ENCODE measurements around the gene C1orf105.
A peak's percentile ranks its signal among the peaks of the same experiment; 100 is the strongest.

C1orf105 gene

DNA sequence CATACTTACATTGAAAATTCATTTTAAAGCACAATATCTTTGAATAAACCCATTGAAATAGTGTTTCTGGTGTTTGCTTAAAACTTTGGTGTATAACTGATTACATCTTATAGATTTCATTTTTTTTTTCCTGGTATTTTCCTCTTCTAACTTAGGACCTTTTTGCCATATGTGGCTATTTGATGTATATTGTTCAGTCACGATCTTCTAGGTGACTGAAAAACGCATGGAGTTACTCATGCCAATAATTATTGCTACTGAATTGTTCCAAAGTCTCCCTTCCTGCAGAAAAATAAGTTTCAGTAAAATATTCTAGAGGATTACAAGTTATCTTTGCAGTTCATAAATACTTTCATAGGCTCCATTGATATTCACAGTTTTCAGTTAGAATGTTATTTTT is 22.9 kb upstream of the C1orf105 start:
- no peak for DNase-seq

- no peak for DNase-seq
Observed at GRCh38 chr1:172398193-172398592, 22.3 kb upstream of the C1orf105 start.

DNA sequence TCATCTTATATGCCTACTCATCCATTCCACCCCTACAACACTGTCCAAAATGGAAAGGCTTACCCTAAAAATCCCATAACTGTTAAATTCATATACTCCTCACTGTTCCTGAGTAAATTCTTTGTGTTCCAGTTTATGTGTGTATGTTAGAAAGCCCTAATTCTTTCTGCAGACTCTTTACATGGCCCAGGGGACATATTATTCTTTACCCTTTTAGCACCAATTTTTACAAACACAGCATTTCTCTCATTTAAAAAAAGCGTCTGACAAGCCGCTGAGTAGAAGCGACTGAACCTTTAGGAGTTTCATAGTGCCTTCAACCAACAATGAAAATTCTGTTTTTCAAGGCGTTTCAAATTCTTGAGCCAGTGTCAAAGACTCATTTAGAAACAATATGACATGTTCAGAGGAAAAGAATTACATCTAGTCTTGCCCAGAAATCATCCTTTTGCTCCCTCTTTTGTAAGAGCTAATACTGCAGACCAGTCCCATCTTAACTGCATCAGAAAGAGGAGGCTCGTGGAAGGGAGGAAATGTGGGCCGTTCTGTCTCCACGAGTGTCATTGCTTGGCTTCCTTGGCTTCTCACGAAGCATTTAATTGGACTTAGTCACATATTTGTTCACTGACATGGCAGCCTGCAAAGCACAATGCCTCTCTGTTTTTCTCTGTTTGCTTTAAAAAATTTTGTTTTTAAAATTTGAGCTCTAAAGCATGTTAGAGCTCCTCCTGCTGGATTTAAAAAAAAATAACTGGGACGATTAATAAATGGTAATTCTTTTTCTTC is 21.3 kb upstream of the C1orf105 start:
- peak; percentile 25 for DNase-seq

GRCh38 chr1:172399756-172400721 is 20.4 kb upstream of the C1orf105 start:
- no peak for DNase-seq

DNA sequence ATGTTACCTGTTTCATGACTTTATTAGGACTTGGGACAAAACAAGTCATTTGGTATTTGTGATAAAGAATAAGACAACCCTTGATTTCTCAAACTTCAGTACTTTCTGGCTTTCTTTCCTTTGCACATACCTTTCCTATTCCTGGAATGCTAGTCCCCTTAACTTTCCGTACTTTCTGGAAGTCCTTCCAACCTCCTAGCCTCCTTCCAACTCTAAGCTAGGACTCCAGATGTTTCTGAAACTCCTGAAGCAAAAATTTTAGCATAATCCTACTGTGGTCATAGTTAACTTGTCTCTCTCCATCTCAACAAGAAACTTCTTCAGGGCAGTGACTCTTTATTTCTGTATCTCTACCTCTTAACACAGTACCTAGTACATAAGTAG is 19.8 kb upstream of the C1orf105 start:
- DNase-seq, result no peak

- no peak for DNase-seq
Observed at GRCh38 chr1:172401477-172401876, 19.0 kb upstream of the C1orf105 start.

GRCh38 chr1:172401892-172402291 is 18.6 kb upstream of the C1orf105 start:
- DNase-seq, result no peak

DNA sequence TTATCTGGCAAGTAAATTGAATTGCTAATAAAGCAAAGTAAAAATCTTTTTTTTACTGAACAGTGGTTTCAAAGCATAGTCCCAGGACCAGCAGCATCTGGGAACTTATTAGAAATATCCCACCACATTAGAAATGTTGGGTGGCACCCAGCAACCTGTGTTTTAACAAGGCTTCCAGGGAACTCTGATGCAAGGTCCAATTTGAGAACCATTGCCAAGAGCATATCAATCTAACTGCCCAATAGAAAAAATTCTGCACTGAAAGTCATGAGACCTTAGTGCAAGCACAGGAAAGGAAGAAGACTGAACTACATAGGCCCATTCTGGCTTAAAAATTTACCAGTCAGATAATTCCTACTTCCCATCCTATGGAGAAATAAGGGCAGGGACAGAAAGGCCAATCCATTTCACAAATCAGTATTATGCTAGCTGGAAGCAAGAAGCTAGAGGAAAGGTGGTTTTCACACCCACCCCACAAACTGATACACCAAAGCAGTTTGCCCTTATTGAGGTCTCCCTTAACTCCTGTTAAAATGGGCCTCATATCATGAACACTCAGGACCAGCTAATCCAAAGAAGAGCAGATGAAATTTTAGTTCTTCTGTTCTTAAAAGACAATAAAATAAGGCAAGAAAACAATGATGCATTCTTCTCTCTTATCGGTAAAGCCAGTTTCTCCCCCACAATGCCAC is 17.5 kb upstream of the C1orf105 start:
- DNase-seq, result no peak

DNA sequence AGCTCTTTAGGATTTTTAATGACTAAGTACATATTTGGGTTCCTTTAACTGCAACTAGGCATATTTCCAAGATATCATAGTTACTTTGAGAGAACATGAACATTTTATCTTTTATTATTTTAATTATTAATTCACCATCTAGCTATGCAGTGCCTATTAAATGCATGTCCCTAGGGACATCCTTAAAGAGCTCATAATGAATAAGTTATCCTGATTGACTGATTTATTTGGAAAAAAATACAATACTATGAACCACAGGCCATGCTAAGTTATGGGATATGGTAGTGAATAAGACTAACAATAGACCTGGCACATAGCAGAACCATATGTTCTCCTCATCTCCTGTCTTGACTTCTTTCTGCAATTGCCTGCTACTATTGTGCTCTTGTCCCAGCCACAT is 16.4 kb upstream of the C1orf105 start:
- no peak for DNase-seq

DNA sequence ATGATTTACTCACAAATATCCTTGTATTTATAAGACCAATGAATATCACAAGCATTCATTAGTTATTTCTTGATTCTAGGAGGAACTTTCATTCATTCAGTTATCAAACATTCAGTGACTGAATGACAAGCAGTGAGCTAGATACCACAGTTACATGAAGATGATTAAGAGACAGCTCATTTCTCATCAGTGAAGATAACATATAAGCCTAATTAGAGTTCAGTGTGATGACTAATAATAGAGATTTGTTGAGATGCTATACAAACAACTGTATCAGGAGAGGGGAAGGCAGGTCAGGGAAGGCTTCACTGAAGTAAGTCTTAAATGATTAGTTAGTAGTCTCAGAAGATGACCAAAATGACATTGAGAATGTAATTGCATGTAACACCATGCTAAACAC is 14.6 kb upstream of the C1orf105 start:
- no peak for DNase-seq

GRCh38 chr1:172406968-172407367 is 13.5 kb upstream of the C1orf105 start:
- no peak for DNase-seq

- DNase-seq, result no peak
Observed at GRCh38 chr1:172408958-172409357, 11.5 kb upstream of the C1orf105 start.

DNA sequence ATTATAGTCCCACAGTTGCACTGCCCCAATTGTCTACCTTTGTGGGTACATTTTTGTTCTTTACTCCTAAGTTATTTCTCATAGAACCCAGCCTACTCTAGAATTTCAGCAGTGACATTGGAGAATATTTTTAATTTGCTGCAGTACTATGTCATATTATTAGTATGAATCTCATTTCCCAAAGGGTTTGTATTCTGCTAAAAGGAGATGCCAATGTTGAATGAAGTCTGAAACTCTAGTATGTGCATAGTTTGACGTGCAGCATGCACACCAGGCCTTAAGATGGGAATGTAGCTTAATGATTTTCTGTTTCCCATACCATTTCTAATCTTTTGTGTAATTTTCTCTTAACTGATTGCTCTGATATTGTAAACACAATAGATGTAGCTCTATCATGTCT is 10.5 kb upstream of the C1orf105 start:
- no peak for DNase-seq

- DNase-seq, result no peak
Observed at GRCh38 chr1:172411791-172412338, 8.6 kb upstream of the C1orf105 start.

DNA sequence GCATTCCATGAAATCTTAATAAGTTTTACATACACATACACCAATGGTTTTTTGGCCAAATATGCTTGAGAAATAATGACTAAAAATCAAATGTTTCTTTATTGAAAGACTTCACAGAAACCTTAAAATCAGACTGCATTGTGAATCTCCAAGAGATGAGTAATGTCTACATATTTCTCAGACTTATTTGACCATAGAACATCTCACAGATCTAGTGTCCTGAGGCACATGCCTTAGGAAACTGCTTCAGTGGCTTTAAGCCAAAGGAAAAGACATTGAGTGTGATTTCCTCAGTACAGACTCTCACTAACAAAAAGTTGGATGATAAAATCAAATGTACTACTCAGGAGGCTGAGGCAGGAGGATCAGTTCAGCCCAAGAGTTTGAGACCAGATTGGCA is 6.2 kb upstream of the C1orf105 start:
- DNase-seq, result no peak

GRCh38 chr1:172416496-172417035 is 3.9 kb upstream of the C1orf105 start:
- DNase-seq, result no peak

GRCh38 chr1:172417557-172417956 is 2.9 kb upstream of the C1orf105 start:
- no peak for DNase-seq

DNA sequence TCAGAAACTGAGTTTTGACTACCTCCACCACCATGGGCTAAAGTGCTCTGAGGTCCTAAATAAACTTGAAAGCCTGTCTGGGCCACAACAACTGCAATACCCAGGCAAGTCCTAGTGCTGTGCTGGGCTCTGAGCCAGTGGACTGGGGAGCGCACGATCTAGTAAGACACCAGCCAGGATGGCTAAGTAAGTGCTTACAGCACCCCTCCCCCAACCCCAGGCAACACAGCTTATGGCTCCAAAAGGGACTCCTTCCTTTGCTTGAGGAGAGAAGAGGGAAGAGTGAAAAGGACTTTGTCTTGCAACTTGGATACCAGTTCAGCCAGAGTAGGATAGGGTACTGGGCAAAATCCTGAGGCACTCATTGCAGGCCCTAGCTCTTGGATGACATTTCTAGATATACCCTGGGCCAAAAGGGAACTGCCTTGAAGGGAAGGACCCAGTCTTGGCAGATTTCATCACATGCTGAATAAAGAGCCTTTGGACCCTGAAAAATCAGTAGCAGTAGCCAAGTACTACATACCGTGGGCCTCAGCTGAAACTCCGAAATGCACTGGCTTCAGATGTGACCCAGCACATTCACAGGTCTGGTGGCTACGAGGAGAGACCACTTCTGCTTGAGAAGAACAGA is 1.6 kb downstream of the C1orf105 start:
- DNase-seq, result no peak

- DNase-seq, result no peak
Observed at GRCh38 chr1:172423336-172423735, 2.9 kb downstream of the C1orf105 start.

- no peak for DNase-seq
Observed at GRCh38 chr1:172425339-172425738, 4.9 kb downstream of the C1orf105 start.

- no peak for DNase-seq
Observed at GRCh38 chr1:172427191-172427590, 6.7 kb downstream of the C1orf105 start.
